Measurements from ENCODE around the gene HS2ST1.
"Not testable (repeated sequence)": the region's sequence is repeated elsewhere in the genome, so short reads cannot be mapped to it uniquely, and the experiment has no call there.

HS2ST1 gene

GRCh38 chr1:87023326-87023725 is 108.9 kb downstream of the HS2ST1 start:
- no peak for DNase-seq (ENCODE audit: low read depth)

GRCh38 chr1:87024936-87025540 is 110.6 kb downstream of the HS2ST1 start:
- DNase-seq (ENCODE audit: low read depth): no peak

- not testable (repeated sequence) for DNase-seq (ENCODE audit: low read depth)
Observed at GRCh38 chr1:87027561-87027960, 113.1 kb downstream of the HS2ST1 start.

- no peak for DNase-seq (ENCODE audit: low read depth)
Observed at GRCh38 chr1:87028576-87028975, 114.1 kb downstream of the HS2ST1 start.

GRCh38 chr1:87030740-87031690 is 116.6 kb downstream of the HS2ST1 start:
- no peak for DNase-seq (ENCODE audit: low read depth)

- DNase-seq (ENCODE audit: low read depth): no peak
Observed at GRCh38 chr1:87034351-87034750, 119.9 kb downstream of the HS2ST1 start.

GRCh38 chr1:87039096-87039495 is 124.7 kb downstream of the HS2ST1 start:
- DNase-seq (ENCODE audit: low read depth): no peak

- no peak for DNase-seq (ENCODE audit: low read depth)
Observed at GRCh38 chr1:87042111-87042811, 127.8 kb downstream of the HS2ST1 start.

- no peak for DNase-seq (ENCODE audit: low read depth)
Observed at GRCh38 chr1:87044424-87044823, 130.0 kb downstream of the HS2ST1 start.

- no peak for DNase-seq (ENCODE audit: low read depth)
Observed at GRCh38 chr1:87044840-87045239, 130.4 kb downstream of the HS2ST1 start.

- peak; percentile 29 for DNase-seq (ENCODE audit: low read depth)
Observed at GRCh38 chr1:87045761-87046304, 131.4 kb downstream of the HS2ST1 start.

- no peak for DNase-seq (ENCODE audit: low read depth)
Observed at GRCh38 chr1:87046951-87047350, 132.5 kb downstream of the HS2ST1 start.

GRCh38 chr1:87048237-87048636 is 133.8 kb downstream of the HS2ST1 start:
- DNase-seq (ENCODE audit: low read depth): no peak

- DNase-seq (ENCODE audit: low read depth): no peak
Observed at GRCh38 chr1:87051965-87052364, 137.5 kb downstream of the HS2ST1 start.

GRCh38 chr1:87052400-87052799 is 138.0 kb downstream of the HS2ST1 start:
- no peak for DNase-seq (ENCODE audit: low read depth)

- DNase-seq (ENCODE audit: low read depth): no peak
Observed at GRCh38 chr1:87052961-87053360, 138.5 kb downstream of the HS2ST1 start.

GRCh38 chr1:87053446-87053845 is 139.0 kb downstream of the HS2ST1 start:
- DNase-seq (ENCODE audit: low read depth): no peak

GRCh38 chr1:87056974-87057373 is 142.5 kb downstream of the HS2ST1 start:
- no peak for DNase-seq (ENCODE audit: low read depth)

- DNase-seq (ENCODE audit: low read depth): no peak
Observed at GRCh38 chr1:87058343-87058649, 143.9 kb downstream of the HS2ST1 start.

- DNase-seq (ENCODE audit: low read depth): no peak
Observed at GRCh38 chr1:87061742-87062156, 147.3 kb downstream of the HS2ST1 start.

GRCh38 chr1:87062687-87063086 is 148.3 kb downstream of the HS2ST1 start:
- no peak for DNase-seq (ENCODE audit: low read depth)

GRCh38 chr1:87064309-87064708 is 149.9 kb downstream of the HS2ST1 start:
- no peak for DNase-seq (ENCODE audit: low read depth)

- DNase-seq (ENCODE audit: low read depth): no peak
Observed at GRCh38 chr1:87064986-87065385, 150.6 kb downstream of the HS2ST1 start.
